GM23338 (cell line): Measurements from ENCODE around the gene NPPC. TPM values are rescaled to one million over a fixed set of nuclear protein-coding genes. Genes with fewer than 3 reads are reported as not detected.

Source experiments
- ATAC-seq: fragments of 200-7000 bp; cut with Tn5 transposase; 3 replicates; pipeline ENCODE4 v1.9.1; 2020
- DNase-seq: peaks from one replicate; pipeline ENCODE4 v3.0.0-alpha.2; 2015; ENCODE audit warnings: low spot score
- H2AFZ ChIP-seq: fragments of 200-600 bp; sonication (generic); 2 replicates; pipeline ENCODE4 v1.8.0; 2016; ENCODE audit warnings: antibody characterized with exemption, mild to moderate bottlenecking, moderate library complexity
- H3F3A ChIP-seq: fragments of 200-600 bp; sonication (generic); replicated peaks from 2 replicates; pipeline ENCODE4 v1.8.0; 2017; ENCODE audit warnings: antibody characterized with exemption, mixed run types, low read depth
- H3K27ac ChIP-seq: fragments of 200-600 bp; sonication (generic); 2 replicates; pipeline ENCODE4 v1.6.1; 2016; ENCODE audit warnings: low read depth
- H3K27me3 ChIP-seq: fragments of 200-600 bp; sonication (generic); 2 replicates; pipeline ENCODE4 v1.8.0; 2016; ENCODE audit warnings: mild to moderate bottlenecking, mixed run types, moderate library complexity; ENCODE audit not compliant: insufficient read depth
- H3K36me3 ChIP-seq: fragments of 200-600 bp; sonication (generic); 2 replicates; pipeline ENCODE4 v1.8.0; 2016; ENCODE audit warnings: mild to moderate bottlenecking; ENCODE audit not compliant: insufficient read depth
- H3K4me1 ChIP-seq: fragments of 200-600 bp; sonication (generic); 2 replicates; pipeline ENCODE4 v1.8.0; 2016; ENCODE audit warnings: mild to moderate bottlenecking, moderate library complexity; ENCODE audit not compliant: insufficient read depth
- H3K4me2 ChIP-seq: fragments of 200-600 bp; sonication (generic); 2 replicates; pipeline ENCODE4 v1.7.1; 2017; ENCODE audit warnings: mixed run types
- H3K4me3 ChIP-seq: fragments of 200-600 bp; sonication (generic); 2 replicates; pipeline ENCODE4 v1.6.1; 2016; ENCODE audit warnings: mixed run types
- H3K79me2 ChIP-seq: fragments of 200-600 bp; sonication (generic); replicated peaks from 2 replicates; pipeline ENCODE4 v1.8.0; 2017; ENCODE audit warnings: mild to moderate bottlenecking; ENCODE audit not compliant: insufficient read depth
- H3K9me2 ChIP-seq: fragments of 200-600 bp; sonication (generic); 2 replicates; pipeline ENCODE4 v1.8.0; 2017; ENCODE audit not compliant: insufficient read depth
- H4K20me1 ChIP-seq: fragments of 200-600 bp; sonication (generic); replicated peaks from 2 replicates; pipeline ENCODE4 v1.8.0; 2017; ENCODE audit warnings: mild to moderate bottlenecking; ENCODE audit not compliant: insufficient read depth
- H3K27ac Mint-ChIP-seq: 2 replicates; pipeline ENCODE4 v1.8.0; 2020; ENCODE audit warnings: inconsistent platforms, mild to moderate bottlenecking, moderate library complexity, mixed read lengths
- H3K27me3 Mint-ChIP-seq: 3 replicates; pipeline ENCODE4 v1.8.0; 2022; ENCODE audit warnings: low read depth, mild to moderate bottlenecking, moderate library complexity, mixed read lengths, inconsistent platforms; ENCODE audit not compliant: insufficient read depth, poor library complexity
- H3K36me3 Mint-ChIP-seq: 3 replicates; pipeline ENCODE4 v1.8.0; 2021; ENCODE audit warnings: low read depth, mild to moderate bottlenecking, inconsistent platforms, moderate library complexity, mixed read lengths
- H3K4me1 Mint-ChIP-seq: 3 replicates; pipeline ENCODE4 v1.8.0; 2020; ENCODE audit warnings: mild to moderate bottlenecking, inconsistent platforms, mixed read lengths
- H3K4me3 Mint-ChIP-seq: 3 replicates; pipeline ENCODE4 v1.8.0; 2021; ENCODE audit warnings: moderate library complexity, mild to moderate bottlenecking, inconsistent platforms, mixed read lengths
- H3K9me3 Mint-ChIP-seq: 3 replicates; pipeline ENCODE4 v1.8.0; 2020; ENCODE audit warnings: moderate library complexity, mild to moderate bottlenecking, inconsistent platforms, mixed read lengths
- CREB1 ChIP-seq: fragments of 250-450 bp; sonication (Bioruptor Pico); IDR thresholded peaks from 2 replicates; pipeline ENCODE4 v1.5.0; 2020; ENCODE audit warnings: low read depth, mild to moderate bottlenecking, moderate library complexity
- EZH2 ChIP-seq: fragments of 200-600 bp; sonication (generic); IDR thresholded peaks from one replicate; pipeline ENCODE4 v1.8.0; 2017; ENCODE audit warnings: antibody characterized with exemption, mild to moderate bottlenecking, low read depth; ENCODE audit not compliant: unreplicated experiment
- NANOG ChIP-seq: IDR thresholded peaks from 2 replicates; pipeline ENCODE4 v1.6.1; 2016; ENCODE audit warnings: antibody characterized with exemption, borderline replicate concordance
- POLR2AphosphoS5 ChIP-seq: IDR thresholded peaks from 2 replicates; pipeline ENCODE4 v1.6.1; 2016; ENCODE audit warnings: antibody characterized with exemption, low read depth
- STAT1 ChIP-seq: IDR thresholded peaks from one replicate; pipeline ENCODE4 v1.6.1; 2016; ENCODE audit warnings: antibody characterized with exemption; ENCODE audit not compliant: unreplicated experiment
- ZNF114 ChIP-seq: fragments of 250-450 bp; sonication (Bioruptor Pico); IDR thresholded peaks from 2 replicates; pipeline ENCODE4 v1.5.0; 2020; ENCODE audit warnings: mild to moderate bottlenecking, moderate library complexity
- polyA plus RNA-seq: library from polyadenylated mRNA; unstranded; fragments of >200 nt; fragmentation: Nextera tagmentation; extraction: Ambion mirVana; gene quantifications from 2 replicates; pipeline ENCODE4 v1.2.1, GENCODE V29; 2016
- total RNA-seq: library from RNA; depleted of rRNA; stranded (reverse); fragments of >200 nt; shearing (Covaris generic); gene quantifications from 2 replicates; pipeline ENCODE4 v1.2.3, GENCODE V29; 2014
- TF ChIP-seq, protein P1 (sequence below), 2 experiments: fragments of 200-600 bp in 1 of 2; sonication (generic) in 1 of 2; conservative IDR thresholded peaks; 2 replicates each; pipeline versions ENCODE4 v1.5.1 to v1.6.1; 2016 to 2017; ENCODE audit warnings: antibody characterized with exemption in 2 of 2, low read depth in 2 of 2, mild to moderate bottlenecking in 2 of 2, moderate library complexity in 1 of 2
- TF ChIP-seq, protein P2 (sequence below): IDR thresholded peaks from one replicate; pipeline ENCODE4 v1.6.1; 2018; ENCODE audit warnings: antibody characterized with exemption; ENCODE audit not compliant: unreplicated experiment
- TF ChIP-seq, protein P3 (sequence below): IDR thresholded peaks from 2 replicates; pipeline ENCODE4 v1.6.1; 2016; ENCODE audit warnings: antibody characterized with exemption

NPPC gene
- total and polyA plus RNA-seq, 2 experiments from 2014 or later, result 2.2 to 6.3 TPM

DNA sequence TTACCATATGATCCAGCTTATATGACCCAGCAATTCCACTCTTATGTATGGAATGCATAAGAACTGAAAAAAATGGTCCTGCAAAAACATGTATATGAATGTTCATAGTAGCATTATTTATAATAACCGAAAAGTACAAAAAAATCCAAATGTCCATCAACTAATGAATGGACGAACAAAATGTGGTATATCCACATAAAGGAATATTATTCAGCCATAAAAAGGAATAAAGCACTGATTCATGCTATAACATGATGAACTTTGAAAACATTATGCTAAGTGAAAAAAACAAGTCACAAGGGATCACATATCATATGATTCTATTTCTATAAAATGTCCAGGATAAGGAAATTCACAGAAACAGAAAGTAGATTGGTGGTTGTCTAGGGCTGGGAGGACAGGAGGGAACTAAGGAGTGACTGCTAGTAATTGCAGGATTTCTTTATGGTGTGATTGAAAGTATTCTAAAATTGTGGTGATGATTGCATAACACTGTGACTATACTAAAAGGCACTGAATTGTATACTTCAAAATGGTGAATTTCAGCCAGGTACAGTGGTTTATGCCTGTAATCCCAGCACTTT, 25.3 kb upstream of the NPPC start:
- DNase-seq (no peak), ATAC-seq (no peak)
- H3K27ac ChIP-seq, result no peak overlapping the region
- no peak overlapping the region for H3K27ac Mint-ChIP-seq
- TF ChIP-seq STAT1 (no peak), CREB1 (CRISPR knock-in tag) (no peak), ZNF114 (no peak), EZH2 (no peak)
- TF ChIP-seq, protein P1, sequence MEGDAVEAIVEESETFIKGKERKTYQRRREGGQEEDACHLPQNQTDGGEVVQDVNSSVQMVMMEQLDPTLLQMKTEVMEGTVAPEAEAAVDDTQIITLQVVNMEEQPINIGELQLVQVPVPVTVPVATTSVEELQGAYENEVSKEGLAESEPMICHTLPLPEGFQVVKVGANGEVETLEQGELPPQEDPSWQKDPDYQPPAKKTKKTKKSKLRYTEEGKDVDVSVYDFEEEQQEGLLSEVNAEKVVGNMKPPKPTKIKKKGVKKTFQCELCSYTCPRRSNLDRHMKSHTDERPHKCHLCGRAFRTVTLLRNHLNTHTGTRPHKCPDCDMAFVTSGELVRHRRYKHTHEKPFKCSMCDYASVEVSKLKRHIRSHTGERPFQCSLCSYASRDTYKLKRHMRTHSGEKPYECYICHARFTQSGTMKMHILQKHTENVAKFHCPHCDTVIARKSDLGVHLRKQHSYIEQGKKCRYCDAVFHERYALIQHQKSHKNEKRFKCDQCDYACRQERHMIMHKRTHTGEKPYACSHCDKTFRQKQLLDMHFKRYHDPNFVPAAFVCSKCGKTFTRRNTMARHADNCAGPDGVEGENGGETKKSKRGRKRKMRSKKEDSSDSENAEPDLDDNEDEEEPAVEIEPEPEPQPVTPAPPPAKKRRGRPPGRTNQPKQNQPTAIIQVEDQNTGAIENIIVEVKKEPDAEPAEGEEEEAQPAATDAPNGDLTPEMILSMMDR (conservative IDR thresholded peaks at IDR 0.05; ENCODE audit: low read depth in 2 of 2), result no peak
- no peaks in the 10 kb centered on the region for H3K79me2 ChIP-seq
- no peaks in the 10 kb centered on the region for H3K36me3 Mint-ChIP-seq
- H3K4me3 Mint-ChIP-seq, result no peak overlapping the region
- peaks cover 3% of the 10 kb centered on the region; the same call in 2 of the 3 replicates for H3K9me3 Mint-ChIP-seq
- H2AFZ ChIP-seq, result no peak overlapping the region
- H3K4me2 ChIP-seq, result no peak overlapping the region
- no peaks in the 10 kb centered on the region for H4K20me1 ChIP-seq
- H3F3A ChIP-seq, result no peaks in the 10 kb centered on the region
- H3K4me1 ChIP-seq, result no peaks in the 10 kb centered on the region
- H3K36me3 ChIP-seq, result no peaks in the 10 kb centered on the region
- H3K4me3 ChIP-seq, result no peak overlapping the region
- H3K9me2 ChIP-seq, result no peaks in the 10 kb centered on the region
- H3K27me3 Mint-ChIP-seq, result peaks cover 5% of the 10 kb centered on the region
- H3K4me1 Mint-ChIP-seq, result no peaks in the 10 kb centered on the region
- H3K27me3 ChIP-seq, result no peaks in the 10 kb centered on the region

DNA sequence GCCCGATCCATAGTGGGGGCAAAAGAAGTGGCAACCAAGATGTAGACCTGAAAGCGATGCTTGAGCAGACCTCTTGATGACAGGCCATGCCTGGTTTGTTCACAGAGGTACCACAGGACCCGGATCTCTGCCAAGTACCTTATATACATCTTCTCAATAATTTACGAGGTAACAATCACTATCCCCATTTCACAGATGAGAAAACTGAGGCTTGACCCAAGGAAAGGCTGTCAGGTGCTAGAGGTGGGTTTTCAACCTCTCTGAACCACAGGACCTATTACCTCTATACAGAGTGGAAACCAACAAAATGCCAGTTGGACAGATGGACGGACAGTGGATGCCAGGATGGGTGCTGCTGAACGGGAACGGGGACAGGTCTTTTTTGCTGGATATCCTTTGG, 21.5 kb upstream of the NPPC start:
- Mint-ChIP-seq H3K4me3 (no peak overlapping the region), H3K4me1 (no peaks in the 10 kb centered on the region), H3K27me3 (peaks cover 5% of the 10 kb centered on the region), H3K9me3 (peaks cover 3% of the 10 kb centered on the region; the same call in 1 of the 3 replicates), H3K36me3 (no peaks in the 10 kb centered on the region), H3K27ac (no peak overlapping the region)
- Histone ChIP-seq H3K4me1 (no peaks in the 10 kb centered on the region), H3K79me2 (no peaks in the 10 kb centered on the region), H3K27ac (no peak overlapping the region), H3K27me3 (no peaks in the 10 kb centered on the region), H2AFZ (no peak overlapping the region), H3K4me2 (no peak overlapping the region), H4K20me1 (no peaks in the 10 kb centered on the region), H3F3A (no peaks in the 10 kb centered on the region), H3K4me3 (no peak overlapping the region), H3K36me3 (no peaks in the 10 kb centered on the region), H3K9me2 (no peaks in the 10 kb centered on the region)
- DNase-seq (no peak), ATAC-seq (no peak)
- no peak for TF ChIP-seq EZH2
- TF ChIP-seq NANOG, result no peak
- no peak for TF ChIP-seq POLR2AphosphoS5
- TF ChIP-seq, protein P2, sequence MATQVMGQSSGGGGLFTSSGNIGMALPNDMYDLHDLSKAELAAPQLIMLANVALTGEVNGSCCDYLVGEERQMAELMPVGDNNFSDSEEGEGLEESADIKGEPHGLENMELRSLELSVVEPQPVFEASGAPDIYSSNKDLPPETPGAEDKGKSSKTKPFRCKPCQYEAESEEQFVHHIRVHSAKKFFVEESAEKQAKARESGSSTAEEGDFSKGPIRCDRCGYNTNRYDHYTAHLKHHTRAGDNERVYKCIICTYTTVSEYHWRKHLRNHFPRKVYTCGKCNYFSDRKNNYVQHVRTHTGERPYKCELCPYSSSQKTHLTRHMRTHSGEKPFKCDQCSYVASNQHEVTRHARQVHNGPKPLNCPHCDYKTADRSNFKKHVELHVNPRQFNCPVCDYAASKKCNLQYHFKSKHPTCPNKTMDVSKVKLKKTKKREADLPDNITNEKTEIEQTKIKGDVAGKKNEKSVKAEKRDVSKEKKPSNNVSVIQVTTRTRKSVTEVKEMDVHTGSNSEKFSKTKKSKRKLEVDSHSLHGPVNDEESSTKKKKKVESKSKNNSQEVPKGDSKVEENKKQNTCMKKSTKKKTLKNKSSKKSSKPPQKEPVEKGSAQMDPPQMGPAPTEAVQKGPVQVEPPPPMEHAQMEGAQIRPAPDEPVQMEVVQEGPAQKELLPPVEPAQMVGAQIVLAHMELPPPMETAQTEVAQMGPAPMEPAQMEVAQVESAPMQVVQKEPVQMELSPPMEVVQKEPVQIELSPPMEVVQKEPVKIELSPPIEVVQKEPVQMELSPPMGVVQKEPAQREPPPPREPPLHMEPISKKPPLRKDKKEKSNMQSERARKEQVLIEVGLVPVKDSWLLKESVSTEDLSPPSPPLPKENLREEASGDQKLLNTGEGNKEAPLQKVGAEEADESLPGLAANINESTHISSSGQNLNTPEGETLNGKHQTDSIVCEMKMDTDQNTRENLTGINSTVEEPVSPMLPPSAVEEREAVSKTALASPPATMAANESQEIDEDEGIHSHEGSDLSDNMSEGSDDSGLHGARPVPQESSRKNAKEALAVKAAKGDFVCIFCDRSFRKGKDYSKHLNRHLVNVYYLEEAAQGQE, result no peak
- TF ChIP-seq, protein P1 (conservative IDR thresholded peaks at IDR 0.05; ENCODE audit: low read depth in 2 of 2), result no peak
- TF ChIP-seq, protein P3, sequence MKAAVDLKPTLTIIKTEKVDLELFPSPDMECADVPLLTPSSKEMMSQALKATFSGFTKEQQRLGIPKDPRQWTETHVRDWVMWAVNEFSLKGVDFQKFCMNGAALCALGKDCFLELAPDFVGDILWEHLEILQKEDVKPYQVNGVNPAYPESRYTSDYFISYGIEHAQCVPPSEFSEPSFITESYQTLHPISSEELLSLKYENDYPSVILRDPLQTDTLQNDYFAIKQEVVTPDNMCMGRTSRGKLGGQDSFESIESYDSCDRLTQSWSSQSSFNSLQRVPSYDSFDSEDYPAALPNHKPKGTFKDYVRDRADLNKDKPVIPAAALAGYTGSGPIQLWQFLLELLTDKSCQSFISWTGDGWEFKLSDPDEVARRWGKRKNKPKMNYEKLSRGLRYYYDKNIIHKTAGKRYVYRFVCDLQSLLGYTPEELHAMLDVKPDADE, result no peak
- no peak for TF ChIP-seq ZNF114
